Astrocyte of the spinal cord (primary cell): ENCODE results near the gene ABCB10.
"Not testable (repeated sequence)": the region's sequence is repeated elsewhere in the genome, so short reads cannot be mapped to it uniquely, and the experiment has no call there.

Experiments used
- DNase-seq: peaks from one replicate; pipeline ENCODE4 v3.0.0; 2011; ENCODE audit warnings: low read depth, low spot score
- H3K4me3 ChIP-seq: 2 replicates; pipeline ENCODE4 v1.5.1; 2011; ENCODE audit warnings: low read depth, mild to moderate bottlenecking, low read length, moderate library complexity
- CTCF ChIP-seq: IDR thresholded peaks from 2 replicates; pipeline ENCODE4 v1.5.1; 2012; ENCODE audit warnings: low read depth, mild to moderate bottlenecking, low read length, inconsistent platforms
- in situ Hi-C: cut with HindIII; loops from 2 replicates; pipeline ENCODE4 v1.10.0; 2017; ENCODE audit warnings: low sequenced_read_pairs

Gene ABCB10

GRCh38 chr1:229479660-229480399, 78.7 kb downstream of the ABCB10 start:
- no peak for TF ChIP-seq CTCF
- no peak overlapping the region for H3K4me3 ChIP-seq
- in situ Hi-C loops: loop anchor here (25.0 kb wide), 1 partner anchor 193 kb away; no protein-coding TSS in a partner anchor
- no peak for DNase-seq

- H3K4me3 ChIP-seq: no peak overlapping the region
- no peak for TF ChIP-seq CTCF
- in situ Hi-C loops: loop anchor here (25.0 kb wide), 1 partner anchor 192 kb away; no protein-coding TSS in a partner anchor
- DNase-seq: no peak
These were observed 79.7 kb downstream of the ABCB10 start for GRCh38 chr1:229478852-229479251.

GRCh38 chr1:229475859-229476258, 82.6 kb downstream of the ABCB10 start:
- DNase-seq, H3K4me3 ChIP-seq: not testable (repeated sequence)
- in situ Hi-C loops: loop anchor here (25.0 kb wide), 1 partner anchor 189 kb away; no protein-coding TSS in a partner anchor

- no peak overlapping the region for H3K4me3 ChIP-seq
- in situ Hi-C loops: no loop called here
- TF ChIP-seq CTCF: no peak
- DNase-seq: no peak
These were observed 84.0 kb downstream of the ABCB10 start for GRCh38 chr1:229474509-229474908.

- no peak for DNase-seq
- in situ Hi-C loops: no loop called here
- H3K4me3 ChIP-seq: no peak overlapping the region
- no peak for TF ChIP-seq CTCF
These were observed 87.3 kb downstream of the ABCB10 start for GRCh38 chr1:229471175-229471574.

- no peak for DNase-seq
- no peak overlapping the region for H3K4me3 ChIP-seq
- no peak for TF ChIP-seq CTCF
- in situ Hi-C loops: no loop called here
These were observed 88.0 kb downstream of the ABCB10 start for GRCh38 chr1:229470406-229471043.

GRCh38 chr1:229466887-229467286, 91.6 kb downstream of the ABCB10 start:
- no peak for DNase-seq
- in situ Hi-C loops: no loop called here
- H3K4me3 ChIP-seq: no peak overlapping the region
- no peak for TF ChIP-seq CTCF
